Mucosa of descending colon (tissue), 3 donors: ENCODE data around the gene NUSAP1. TPM values are rescaled to one million over a fixed set of nuclear protein-coding genes. Genes with fewer than 3 reads are reported as not detected.
"Not testable (repeated sequence)": the region's sequence is repeated elsewhere in the genome, so short reads cannot be mapped to it uniquely, and the experiment has no call there.

Experiments
- ATAC-seq: fragments of 200-7000 bp; cut with Tn5 transposase; one replicate; pipeline ENCODE4 v1.9.1; 2020; ENCODE audit warnings: mild to moderate bottlenecking, moderate library complexity
- DNase-seq, 3 donors: peaks; one replicate each; pipeline ENCODE4 v3.0.0-alpha.2; 2020
- H3K36me3 ChIP-seq: fragments of 200-600 bp; one replicate; pipeline ENCODE4 v1.8.0; 2021; ENCODE audit warnings: low read depth, mild to moderate bottlenecking
- H3K4me1 ChIP-seq: fragments of 200-600 bp; one replicate; pipeline ENCODE4 v1.8.0; 2021; ENCODE audit warnings: low read depth, mild to moderate bottlenecking
- H3K4me3 ChIP-seq: fragments of 200-600 bp; one replicate; pipeline ENCODE4 v1.8.0; 2021; ENCODE audit warnings: mild to moderate bottlenecking
- H3K9me3 ChIP-seq: fragments of 200-600 bp; one replicate; pipeline ENCODE4 v1.8.0; 2021; ENCODE audit warnings: mild to moderate bottlenecking
- intact Hi-C, 2 donors: fragments of 100-400 bp; cut with DNase I in 1 of 2; cut with micrococcal nuclease in 1 of 2; formaldehyde crosslinking; loops; one replicate each; pipeline versions ENCODE4 v1.11.0 to v1.11.1; 2022; cut with DNase I, micrococcal nuclease
- total RNA-seq, 3 donors: library from RNA; stranded (reverse); fragmentation: NEBNext Ultra II Directional in 2 of 3; extraction: Animal tissue kit (Norgen Biotek cat#: 25700) in 2 of 3; gene quantifications; one replicate each; pipeline versions ENCODE4 v1.2.1 to v1.2.4, GENCODE V29; 2021 to 2023
- TF ChIP-seq, protein P1 (sequence below): fragments of 200-600 bp; IDR thresholded peaks from one replicate; pipeline ENCODE4 v1.8.0; 2022; ENCODE audit warnings: antibody characterized with exemption, mild to moderate bottlenecking
- donor health status: DM: no; HTN: no; CAD: no; lungs with moderate emphysema.
- donor health status: DM: no; HTN: no; CAD: no.
- donor health status: DM: no; HTN: yes; CAD: no.

Gene NUSAP1
- total RNA-seq, 3 donors from 2014 or later: 3.8 to 31.5 (median 8.3) TPM

DNA sequence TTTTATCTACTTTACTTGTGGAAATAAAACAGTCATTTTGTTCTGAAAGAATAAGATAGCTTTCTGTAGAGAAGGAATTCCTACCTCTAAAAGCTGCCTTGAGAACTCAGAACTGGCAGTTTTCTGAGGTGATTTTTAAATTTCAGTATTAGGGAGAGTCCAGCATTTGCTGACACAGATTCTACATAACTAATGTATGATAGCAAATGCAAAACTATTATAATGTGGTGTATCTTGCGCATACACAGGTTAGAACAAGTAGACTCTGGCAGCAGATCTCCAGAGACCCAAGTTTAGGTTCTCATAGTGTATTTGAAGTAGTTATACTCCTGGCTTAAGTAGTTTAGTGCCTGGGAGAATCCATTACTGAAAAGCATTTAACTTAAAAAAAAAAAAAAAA, 31.1 kb upstream of the NUSAP1 start:
- H3K4me3 ChIP-seq: no peak overlapping the region
- DNase-seq (no peak), ATAC-seq (no peak)
- H3K36me3 ChIP-seq: no peaks in the 10 kb centered on the region
- H3K4me1 ChIP-seq: no peaks in the 10 kb centered on the region
- H3K9me3 ChIP-seq: no peaks in the 10 kb centered on the region
- TF ChIP-seq, protein P1, sequence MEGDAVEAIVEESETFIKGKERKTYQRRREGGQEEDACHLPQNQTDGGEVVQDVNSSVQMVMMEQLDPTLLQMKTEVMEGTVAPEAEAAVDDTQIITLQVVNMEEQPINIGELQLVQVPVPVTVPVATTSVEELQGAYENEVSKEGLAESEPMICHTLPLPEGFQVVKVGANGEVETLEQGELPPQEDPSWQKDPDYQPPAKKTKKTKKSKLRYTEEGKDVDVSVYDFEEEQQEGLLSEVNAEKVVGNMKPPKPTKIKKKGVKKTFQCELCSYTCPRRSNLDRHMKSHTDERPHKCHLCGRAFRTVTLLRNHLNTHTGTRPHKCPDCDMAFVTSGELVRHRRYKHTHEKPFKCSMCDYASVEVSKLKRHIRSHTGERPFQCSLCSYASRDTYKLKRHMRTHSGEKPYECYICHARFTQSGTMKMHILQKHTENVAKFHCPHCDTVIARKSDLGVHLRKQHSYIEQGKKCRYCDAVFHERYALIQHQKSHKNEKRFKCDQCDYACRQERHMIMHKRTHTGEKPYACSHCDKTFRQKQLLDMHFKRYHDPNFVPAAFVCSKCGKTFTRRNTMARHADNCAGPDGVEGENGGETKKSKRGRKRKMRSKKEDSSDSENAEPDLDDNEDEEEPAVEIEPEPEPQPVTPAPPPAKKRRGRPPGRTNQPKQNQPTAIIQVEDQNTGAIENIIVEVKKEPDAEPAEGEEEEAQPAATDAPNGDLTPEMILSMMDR: no peak
- intact Hi-C loops: no loop called here

DNA sequence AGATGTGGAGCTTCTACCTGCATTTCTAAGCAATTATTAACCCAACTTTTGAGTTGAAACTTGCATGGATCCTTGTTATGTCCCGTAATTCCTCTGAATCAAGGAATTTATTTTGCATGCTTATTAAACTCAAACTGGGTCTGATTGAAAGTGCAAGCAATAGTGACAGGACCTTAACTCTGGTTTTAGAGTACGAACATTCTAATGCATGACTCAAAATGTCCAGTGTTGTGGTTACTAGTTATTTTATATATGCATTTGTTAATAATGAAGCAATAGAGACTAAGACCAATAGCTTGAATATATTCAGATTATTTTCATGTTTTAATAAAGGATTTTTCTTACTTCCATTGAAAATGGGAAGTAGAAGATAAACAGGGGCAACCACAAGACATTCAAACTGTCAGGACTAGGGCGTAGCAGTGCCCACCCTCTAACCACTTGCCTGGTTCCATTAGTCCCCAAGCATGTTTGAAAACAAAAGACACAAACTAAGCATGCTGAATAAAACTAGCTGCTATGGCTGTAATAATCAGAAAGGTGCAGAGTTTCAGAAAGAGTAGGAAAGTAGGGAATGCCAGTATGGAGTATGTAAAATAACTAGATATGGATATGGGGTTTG, 28.4 kb upstream of the NUSAP1 start:
- TF ChIP-seq, protein P1: no peak
- Histone ChIP-seq H3K4me3 (no peak overlapping the region), H3K9me3 (no peaks in the 10 kb centered on the region), H3K4me1 (no peaks in the 10 kb centered on the region), H3K36me3 (no peaks in the 10 kb centered on the region)
- DNase-seq (no peak), ATAC-seq (no peak)
- intact Hi-C loops: no loop called here

DNA sequence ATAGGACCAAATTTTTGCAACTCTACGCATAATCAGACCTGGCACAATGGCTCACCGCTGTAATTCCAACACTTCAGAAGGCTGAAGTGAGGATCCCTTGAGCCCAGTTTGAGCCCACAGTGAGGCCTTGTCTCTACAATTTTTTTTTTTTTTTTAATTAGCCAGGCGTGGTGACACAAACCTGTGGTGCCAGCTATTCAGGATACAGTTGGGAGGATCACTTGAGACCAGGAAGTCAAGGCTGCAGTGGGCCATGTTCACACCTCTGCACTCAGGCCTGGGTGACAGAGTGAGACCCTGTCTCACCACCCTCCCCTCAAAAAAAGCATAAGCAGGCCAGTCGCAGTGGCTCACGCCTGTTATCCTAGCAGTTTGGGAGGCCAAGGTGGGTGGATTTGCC, 25.0 kb upstream of the NUSAP1 start:
- Histone ChIP-seq H3K36me3 (no peaks in the 10 kb centered on the region), H3K4me1 (no peaks in the 10 kb centered on the region), H3K9me3 (no peaks in the 10 kb centered on the region), H3K4me3 (no peak overlapping the region)
- DNase-seq (no peak), ATAC-seq (no peak)
- intact Hi-C loops: no loop called here
- TF ChIP-seq, protein P1: no peak

DNA sequence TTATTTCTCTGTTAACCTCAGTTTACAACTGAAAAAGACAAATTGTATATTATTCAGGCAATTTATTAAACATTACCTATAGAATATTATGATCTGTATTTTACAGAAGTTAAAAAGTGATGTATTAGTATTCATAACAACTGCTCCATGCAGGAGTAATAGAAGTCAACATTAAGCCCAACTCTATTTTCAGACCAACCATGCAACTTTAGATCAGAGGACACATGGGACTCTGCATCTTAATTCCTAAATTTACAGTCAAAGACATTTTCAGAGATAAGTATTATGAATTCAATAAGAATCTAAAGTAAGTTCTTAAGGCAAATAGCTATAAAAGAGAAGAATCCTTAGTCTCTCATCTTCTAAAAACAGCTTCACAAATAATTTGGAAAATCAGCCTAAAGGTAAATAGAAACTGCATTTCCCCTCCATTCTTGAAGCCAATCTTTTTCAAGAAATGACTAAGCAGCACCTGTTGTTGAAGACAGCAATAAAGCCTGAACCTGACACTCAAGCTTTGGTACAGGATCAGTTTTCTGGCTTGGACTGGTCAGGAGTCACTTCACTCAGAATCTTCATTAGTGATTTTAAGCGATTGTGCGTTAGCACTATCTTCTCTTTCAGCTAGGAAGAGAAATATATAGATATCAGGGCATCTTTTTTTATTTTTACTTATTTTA, 23.3 kb upstream of the NUSAP1 start:
- H3K9me3 ChIP-seq: no peaks in the 10 kb centered on the region
- H3K4me3 ChIP-seq: no peak overlapping the region
- intact Hi-C loops: no loop called here
- ATAC-seq (no peak), DNase-seq (no peak)
- TF ChIP-seq, protein P1: no peak
- no peaks in the 10 kb centered on the region for H3K36me3 ChIP-seq
- no peaks in the 10 kb centered on the region for H3K4me1 ChIP-seq

DNA sequence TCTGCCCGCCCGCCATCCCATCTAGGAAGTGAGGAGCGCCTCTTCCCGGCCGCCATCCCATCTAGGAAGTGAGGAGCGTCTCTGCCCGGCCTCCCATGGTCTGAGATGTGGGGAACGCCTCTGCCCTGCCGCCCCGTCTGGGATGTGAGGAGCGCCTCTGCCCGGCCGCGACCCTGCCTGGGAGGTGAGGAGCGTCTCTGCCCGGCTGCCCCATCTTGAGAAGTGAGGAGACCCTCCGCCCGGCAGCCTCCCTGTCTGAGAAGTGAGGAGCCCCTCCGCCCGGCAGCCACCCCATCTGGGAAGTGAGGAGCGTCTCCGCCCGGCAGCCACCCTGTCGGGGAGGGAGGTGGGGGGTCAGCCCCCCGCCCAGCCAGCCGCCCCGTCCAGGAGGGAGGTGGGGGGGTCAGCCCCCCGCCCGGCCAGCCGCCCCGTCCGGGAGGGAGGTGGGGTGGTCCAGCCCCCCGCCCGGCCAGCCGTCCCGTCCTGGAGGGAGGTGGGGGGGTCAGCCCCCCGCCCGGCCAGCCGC, 11.8 kb upstream of the NUSAP1 start:
- ATAC-seq, H3K36me3 ChIP-seq, intact Hi-C loops: not testable (repeated sequence)

DNA sequence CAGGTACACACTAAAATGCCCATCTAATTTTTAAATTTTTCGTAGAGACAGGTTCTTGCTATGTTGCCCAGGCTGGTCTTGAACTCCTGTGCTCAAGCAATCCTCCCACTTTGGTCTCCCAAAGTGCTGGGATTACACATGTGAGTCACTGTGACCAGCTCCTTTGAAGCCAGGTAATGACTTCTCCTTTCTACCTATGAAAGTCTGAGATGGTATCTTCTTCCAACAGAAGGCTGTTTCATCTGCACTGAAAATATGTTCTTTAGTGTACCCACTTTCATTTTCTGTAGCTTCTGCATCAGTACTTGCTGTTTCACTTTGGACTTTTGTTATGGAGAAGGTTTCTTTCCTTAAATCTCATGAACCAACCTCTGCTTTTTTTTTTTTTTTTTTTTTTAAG, 9.1 kb upstream of the NUSAP1 start:
- H3K9me3 ChIP-seq: no peaks in the 10 kb centered on the region
- no peak overlapping the region for H3K4me3 ChIP-seq
- peaks cover 3% of the 10 kb centered on the region for H3K4me1 ChIP-seq
- TF ChIP-seq, protein P1: no peak
- intact Hi-C loops: no loop called here
- H3K36me3 ChIP-seq: no peaks in the 10 kb centered on the region
- DNase-seq (no peak), ATAC-seq (no peak)

More for the DNA sequence above, 11.8 kb upstream of the NUSAP1 start:
- not testable (repeated sequence) for H3K4me3 ChIP-seq, DNase-seq, H3K4me1 ChIP-seq, H3K9me3 ChIP-seq
